GM04503 (cell line): ENCODE data around the gene GCLC.

ENCODE experiments used
- DNase-seq: peaks from one replicate; pipeline ENCODE4 v3.0.0-alpha.2; 2012; ENCODE audit warnings: low read depth

The GCLC gene

GRCh38 chr6:53524455-53524815, 20.5 kb downstream of the GCLC start:
- no peak for DNase-seq

- DNase-seq = no peak
These were observed 21.1 kb downstream of the GCLC start for GRCh38 chr6:53523511-53524454.

DNA sequence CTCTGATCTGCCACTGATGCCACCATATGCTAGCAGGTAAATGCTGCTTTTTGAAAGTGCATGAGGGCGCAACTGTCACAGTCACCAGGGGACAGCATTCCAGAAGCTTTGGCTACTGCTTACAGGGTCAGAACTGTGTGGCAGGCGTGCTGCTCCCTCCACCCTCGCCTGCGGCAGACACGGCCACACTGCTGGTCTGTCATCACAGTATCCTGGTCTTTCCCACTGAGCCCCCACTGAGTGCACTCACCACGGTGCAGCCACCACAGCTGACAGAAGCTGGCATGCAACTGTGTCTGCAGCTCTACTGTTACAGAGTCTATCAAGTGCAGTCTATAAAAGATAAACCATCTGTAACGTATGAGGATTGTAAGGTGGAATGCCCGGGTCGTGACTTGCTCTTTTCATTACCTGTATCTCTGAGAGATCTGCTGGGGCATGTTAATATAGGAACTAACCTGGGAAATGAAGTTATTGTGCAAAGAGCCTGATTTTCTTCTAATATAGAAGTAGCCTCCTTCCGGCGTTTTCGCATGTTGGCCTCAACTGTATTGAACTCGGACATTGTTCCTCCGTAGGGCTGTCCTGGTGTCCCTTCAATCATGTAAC, 24.5 kb downstream of the GCLC start:
- no peak for DNase-seq

GRCh38 chr6:53518862-53519261, 26.0 kb downstream of the GCLC start:
- no peak for DNase-seq

DNA sequence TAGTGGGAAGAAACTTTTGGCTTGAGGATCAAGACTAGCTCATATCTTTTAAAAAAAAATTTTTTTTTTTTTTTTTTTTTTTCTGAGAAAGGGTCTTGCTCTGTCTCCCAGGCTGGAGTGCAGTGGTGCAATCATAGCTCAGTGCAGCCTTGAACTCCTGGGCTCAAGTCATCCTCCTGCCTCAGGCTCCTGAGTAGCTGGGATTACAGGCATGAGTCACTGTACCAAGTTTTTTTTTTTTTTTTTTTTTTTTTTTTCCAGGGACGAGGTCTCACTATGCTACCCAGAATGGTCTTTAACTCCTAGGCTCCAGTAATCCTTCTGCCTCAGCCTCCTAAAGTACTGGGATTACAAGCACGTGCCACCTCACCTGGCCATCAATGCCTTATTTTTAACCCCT, 27.9 kb downstream of the GCLC start:
- no peak for DNase-seq

GRCh38 chr6:53514677-53515076, 30.2 kb downstream of the GCLC start:
- DNase-seq = no peak

DNA sequence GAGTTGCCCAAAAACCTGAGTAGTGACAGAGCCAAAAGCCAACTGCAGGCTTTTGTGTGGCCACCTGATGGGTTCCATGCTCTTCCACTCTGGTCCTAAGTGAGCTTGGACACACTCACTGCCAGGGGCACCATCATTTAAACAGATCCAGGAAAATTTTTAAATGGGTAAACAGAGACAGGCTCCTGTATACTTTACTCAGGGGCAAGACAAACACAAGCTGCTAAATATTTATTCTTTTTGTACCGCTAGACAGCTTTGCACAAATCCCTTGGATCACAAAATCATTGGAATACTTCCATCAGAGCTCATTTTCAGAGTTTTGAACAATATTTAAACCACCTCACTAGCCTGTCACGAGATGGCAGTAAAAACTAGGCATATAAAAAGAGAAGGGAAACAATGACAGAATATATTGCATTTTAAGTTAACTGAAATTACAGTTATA, 31.4 kb downstream of the GCLC start:
- no peak for DNase-seq

- no peak for DNase-seq
These were observed 31.8 kb downstream of the GCLC start for GRCh38 chr6:53513056-53513455.

DNA sequence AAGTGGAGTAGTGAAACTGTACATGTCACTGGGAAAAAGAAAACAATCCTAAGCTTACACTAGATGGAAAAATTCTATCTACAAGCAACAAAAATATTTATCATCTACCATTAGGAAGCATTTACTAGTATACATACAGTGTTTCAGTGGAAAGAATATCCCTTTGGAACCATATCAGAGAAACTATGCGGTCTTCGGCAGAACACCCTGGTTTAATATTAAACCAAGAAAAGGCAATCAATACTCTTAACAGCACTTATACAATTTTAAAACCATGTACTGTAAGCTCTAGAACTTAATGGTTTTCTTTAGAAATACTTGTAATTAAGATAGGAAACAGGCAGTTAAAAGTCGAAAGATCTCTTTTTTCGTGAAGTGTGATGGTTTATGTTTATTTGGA, 32.3 kb downstream of the GCLC start:
- DNase-seq = no peak

GRCh38 chr6:53510746-53511145, 34.2 kb downstream of the GCLC start:
- DNase-seq = no peak

GRCh38 chr6:53506872-53507271, 38.0 kb downstream of the GCLC start:
- no peak for DNase-seq

GRCh38 chr6:53504512-53504911, 40.4 kb downstream of the GCLC start:
- no peak for DNase-seq

- no peak for DNase-seq
These were observed 41.8 kb downstream of the GCLC start for GRCh38 chr6:53503060-53503459.

GRCh38 chr6:53501432-53501831, 43.5 kb downstream of the GCLC start:
- no peak for DNase-seq

DNA sequence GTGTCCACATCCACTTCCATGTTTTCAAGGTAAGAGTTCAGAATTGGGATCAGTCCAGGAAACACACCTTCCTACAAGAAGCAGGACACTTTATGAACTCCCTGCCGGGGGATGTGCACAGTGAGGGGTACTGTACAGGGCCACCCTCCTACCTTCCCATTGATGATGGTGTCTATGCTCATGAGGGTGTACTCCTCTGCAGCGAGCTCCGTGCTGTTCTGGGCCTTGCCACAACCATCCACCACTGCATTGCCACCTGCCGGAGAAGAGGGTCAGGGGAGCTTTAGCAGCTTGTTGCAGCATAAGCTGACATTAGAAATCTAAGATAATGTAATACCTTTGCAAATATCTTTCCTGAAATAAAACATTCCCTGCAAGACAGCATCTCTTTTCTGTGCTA, 44.8 kb downstream of the GCLC start:
- DNase-seq = no peak

- DNase-seq = no peak
These were observed 45.8 kb downstream of the GCLC start for GRCh38 chr6:53499094-53499493.

DNA sequence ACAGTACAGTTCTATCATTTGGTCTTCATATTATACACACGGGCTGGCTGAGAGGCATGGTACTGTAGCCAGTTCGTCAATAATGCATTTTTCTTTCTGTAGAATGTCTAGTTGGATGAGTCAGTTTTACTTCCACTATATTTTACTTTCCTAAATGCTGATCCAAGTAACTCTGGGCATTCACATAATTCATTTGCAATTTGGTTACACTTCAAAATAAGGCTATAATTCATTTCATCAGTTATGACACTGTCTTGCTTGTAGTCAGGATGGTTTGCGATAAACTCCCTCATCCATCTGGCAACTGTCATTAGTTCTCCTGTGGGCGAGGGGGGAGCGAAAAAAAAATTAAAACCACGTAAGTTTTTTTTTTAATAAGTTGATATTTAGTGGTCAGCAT, 46.3 kb downstream of the GCLC start:
- DNase-seq = no peak

DNA sequence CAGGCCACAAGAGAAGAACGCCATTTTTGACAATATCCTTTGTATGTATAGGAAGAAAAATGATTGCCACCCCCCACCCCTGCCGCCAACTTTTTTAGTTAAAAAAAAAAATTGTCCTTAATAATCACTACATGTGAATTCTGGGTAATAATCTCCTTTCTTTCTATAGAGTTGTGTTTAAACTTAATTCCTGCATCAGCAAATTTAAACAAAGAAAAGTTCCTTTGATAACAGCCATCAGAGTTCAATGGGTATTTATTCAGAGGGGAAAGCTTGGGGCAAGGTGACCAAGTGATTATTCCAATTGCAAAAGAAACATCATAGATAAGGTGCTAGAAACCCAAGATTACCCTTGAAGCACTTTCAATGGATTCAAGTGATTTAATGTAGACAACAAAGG, 47.0 kb downstream of the GCLC start:
- DNase-seq = no peak

- peak; percentile 61 for DNase-seq
These were observed 48.0 kb downstream of the GCLC start for GRCh38 chr6:53496797-53497375.

GRCh38 chr6:53495506-53496499, 49.1 kb downstream of the GCLC start:
- DNase-seq = no peak

DNA sequence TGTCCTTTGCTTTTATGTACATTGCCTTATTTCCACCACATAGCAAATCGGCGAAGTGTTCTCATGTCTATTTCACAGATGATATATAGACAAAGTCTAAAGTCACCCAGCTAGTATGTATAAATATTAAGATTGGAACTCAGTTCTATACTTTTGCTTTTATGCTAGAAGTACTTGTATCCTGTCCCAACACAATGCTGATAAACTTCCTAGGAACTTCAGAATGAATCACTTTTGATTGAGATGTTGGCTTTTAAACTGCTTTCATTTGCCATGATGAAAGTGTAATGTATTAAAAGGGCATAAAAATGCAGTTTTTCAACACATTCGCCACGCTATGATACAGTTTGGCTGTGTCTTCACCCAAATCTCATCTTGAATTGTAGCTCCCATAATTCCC, 50.8 kb downstream of the GCLC start:
- DNase-seq = no peak

GRCh38 chr6:53493635-53494025, 51.3 kb downstream of the GCLC start:
- peak; percentile 11 for DNase-seq
